ENCODE results near the gene CEMP1.

DNA sequence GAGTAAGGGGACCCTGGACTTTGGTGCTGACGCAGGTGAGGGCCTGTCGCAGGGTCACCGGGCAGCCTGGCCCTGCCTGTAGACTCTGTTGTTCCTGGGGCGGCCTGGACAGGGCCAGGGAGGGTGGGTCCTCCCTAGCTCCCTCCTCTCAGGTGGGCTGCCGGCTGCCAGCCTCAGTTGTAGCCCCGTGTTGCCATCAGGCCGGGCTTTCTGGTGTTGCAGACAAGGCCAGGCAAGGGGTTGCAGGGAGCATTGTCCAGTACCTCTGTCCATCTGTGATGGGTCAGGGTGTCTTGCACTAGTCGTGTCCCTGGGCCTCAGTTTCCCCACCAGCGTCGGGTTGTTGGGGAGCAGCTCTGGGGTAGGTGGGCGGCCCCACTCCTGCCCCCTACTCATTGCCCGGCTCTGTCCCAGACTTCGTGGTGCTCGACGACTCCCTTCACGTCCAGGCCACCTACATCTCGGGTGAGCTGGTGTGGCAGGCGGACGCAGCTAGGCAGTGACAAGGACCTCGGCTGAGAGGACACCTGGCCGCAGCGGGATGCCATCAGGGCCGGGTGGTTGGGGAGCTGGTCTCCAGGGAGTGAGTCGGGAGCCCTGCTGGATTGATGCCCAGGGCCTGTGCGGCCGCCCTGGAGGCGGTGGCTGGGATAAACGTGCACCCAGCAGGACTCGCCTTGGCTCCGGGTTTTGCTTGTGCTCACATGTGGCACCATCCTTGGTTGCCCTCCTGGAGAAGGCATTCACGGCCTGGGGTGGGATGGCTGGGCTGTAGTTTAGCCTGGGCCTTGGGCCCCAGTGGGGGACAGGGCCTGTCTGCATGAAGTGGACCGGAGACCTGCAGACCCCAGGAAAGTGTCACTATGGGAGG, 1.9 kb downstream of the CEMP1 start:
- TF ChIP-seq, protein P1, sequence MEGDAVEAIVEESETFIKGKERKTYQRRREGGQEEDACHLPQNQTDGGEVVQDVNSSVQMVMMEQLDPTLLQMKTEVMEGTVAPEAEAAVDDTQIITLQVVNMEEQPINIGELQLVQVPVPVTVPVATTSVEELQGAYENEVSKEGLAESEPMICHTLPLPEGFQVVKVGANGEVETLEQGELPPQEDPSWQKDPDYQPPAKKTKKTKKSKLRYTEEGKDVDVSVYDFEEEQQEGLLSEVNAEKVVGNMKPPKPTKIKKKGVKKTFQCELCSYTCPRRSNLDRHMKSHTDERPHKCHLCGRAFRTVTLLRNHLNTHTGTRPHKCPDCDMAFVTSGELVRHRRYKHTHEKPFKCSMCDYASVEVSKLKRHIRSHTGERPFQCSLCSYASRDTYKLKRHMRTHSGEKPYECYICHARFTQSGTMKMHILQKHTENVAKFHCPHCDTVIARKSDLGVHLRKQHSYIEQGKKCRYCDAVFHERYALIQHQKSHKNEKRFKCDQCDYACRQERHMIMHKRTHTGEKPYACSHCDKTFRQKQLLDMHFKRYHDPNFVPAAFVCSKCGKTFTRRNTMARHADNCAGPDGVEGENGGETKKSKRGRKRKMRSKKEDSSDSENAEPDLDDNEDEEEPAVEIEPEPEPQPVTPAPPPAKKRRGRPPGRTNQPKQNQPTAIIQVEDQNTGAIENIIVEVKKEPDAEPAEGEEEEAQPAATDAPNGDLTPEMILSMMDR (conservative IDR thresholded peaks at IDR 0.05): no peak
- no peak for TF ChIP-seq EZH2 (IDR thresholded peaks at IDR 0.05; ENCODE audit: low read depth)
